ENCODE measurements around the gene FLT1. TPM values are rescaled to one million over a fixed set of nuclear protein-coding genes. Genes with fewer than 3 reads are reported as not detected.

Gene FLT1, protein sequence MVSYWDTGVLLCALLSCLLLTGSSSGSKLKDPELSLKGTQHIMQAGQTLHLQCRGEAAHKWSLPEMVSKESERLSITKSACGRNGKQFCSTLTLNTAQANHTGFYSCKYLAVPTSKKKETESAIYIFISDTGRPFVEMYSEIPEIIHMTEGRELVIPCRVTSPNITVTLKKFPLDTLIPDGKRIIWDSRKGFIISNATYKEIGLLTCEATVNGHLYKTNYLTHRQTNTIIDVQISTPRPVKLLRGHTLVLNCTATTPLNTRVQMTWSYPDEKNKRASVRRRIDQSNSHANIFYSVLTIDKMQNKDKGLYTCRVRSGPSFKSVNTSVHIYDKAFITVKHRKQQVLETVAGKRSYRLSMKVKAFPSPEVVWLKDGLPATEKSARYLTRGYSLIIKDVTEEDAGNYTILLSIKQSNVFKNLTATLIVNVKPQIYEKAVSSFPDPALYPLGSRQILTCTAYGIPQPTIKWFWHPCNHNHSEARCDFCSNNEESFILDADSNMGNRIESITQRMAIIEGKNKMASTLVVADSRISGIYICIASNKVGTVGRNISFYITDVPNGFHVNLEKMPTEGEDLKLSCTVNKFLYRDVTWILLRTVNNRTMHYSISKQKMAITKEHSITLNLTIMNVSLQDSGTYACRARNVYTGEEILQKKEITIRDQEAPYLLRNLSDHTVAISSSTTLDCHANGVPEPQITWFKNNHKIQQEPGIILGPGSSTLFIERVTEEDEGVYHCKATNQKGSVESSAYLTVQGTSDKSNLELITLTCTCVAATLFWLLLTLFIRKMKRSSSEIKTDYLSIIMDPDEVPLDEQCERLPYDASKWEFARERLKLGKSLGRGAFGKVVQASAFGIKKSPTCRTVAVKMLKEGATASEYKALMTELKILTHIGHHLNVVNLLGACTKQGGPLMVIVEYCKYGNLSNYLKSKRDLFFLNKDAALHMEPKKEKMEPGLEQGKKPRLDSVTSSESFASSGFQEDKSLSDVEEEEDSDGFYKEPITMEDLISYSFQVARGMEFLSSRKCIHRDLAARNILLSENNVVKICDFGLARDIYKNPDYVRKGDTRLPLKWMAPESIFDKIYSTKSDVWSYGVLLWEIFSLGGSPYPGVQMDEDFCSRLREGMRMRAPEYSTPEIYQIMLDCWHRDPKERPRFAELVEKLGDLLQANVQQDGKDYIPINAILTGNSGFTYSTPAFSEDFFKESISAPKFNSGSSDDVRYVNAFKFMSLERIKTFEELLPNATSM (N-terminal part only)
- total RNA-seq (37.5 TPM), polyA plus RNA-seq (20.3 TPM)

- H3K36me3 ChIP-seq (ENCODE audit: insufficient read depth) = no peaks in the 10 kb centered on the region
- WGBS = under 1% methylated on average over 84 of the region's 84 CpGs
- peak within 1 kb of the TSS; percentile 25 for H3K27ac ChIP-seq (ENCODE audit: low read depth)
- peaks cover 3% of the 10 kb centered on the region for H3K4me1 ChIP-seq (ENCODE audit: insufficient read depth)
- peak within 1 kb of the TSS; percentile 51 for H3K4me3 ChIP-seq (ENCODE audit: low read depth, low read length)
- DNase-seq (ENCODE audit: extremely low spot score) = no peak
Measured at GRCh38 chr13:28494778-28495537, at the start of gene FLT1. FLT1 (minus strand) TSS chr13:28495128; CDS start chr13:28494843, 285 bp downstream.

GRCh38 chr13:28544026-28544425 lies 49.1 kb upstream of the FLT1 start:
- no peak for DNase-seq (ENCODE audit: extremely low spot score)
- Histone ChIP-seq H3K36me3 (ENCODE audit: insufficient read depth) (no peaks in the 10 kb centered on the region), H3K27ac (ENCODE audit: low read depth) (no peak overlapping the region), H3K4me3 (ENCODE audit: low read depth, low read length) (no peak overlapping the region), H3K4me1 (ENCODE audit: insufficient read depth) (no peaks in the 10 kb centered on the region)
- 88% methylated on average over 1 of the region's 1 CpG for WGBS

GRCh38 chr13:28542804-28543203 lies 47.9 kb upstream of the FLT1 start:
- H3K27ac ChIP-seq (ENCODE audit: low read depth) = no peak overlapping the region
- WGBS = 92% methylated on average over 4 of the region's 4 CpGs
- H3K4me1 ChIP-seq (ENCODE audit: insufficient read depth) = no peaks in the 10 kb centered on the region
- H3K36me3 ChIP-seq (ENCODE audit: insufficient read depth) = no peaks in the 10 kb centered on the region
- H3K4me3 ChIP-seq (ENCODE audit: low read depth, low read length) = no peak overlapping the region
- DNase-seq (ENCODE audit: extremely low spot score) = no peak

DNA sequence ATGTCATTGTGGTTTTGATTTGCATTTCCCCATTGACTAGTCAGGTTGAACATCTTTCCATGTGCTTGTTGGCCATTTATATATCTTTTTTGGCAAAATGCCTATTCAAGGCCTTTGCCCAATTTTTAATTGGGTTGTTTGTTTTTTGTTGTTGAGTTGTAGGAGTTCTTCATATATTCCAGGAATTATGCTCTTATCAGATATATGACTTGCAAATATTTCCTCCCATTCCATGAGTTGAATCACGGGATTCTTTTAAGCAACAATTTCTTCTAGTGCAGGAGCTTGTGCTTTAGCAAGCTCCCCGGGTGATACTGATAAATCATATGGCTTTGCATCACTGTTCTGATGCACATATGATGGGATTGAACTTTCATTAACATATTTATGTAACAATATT lies 47.0 kb upstream of the FLT1 start:
- H3K4me1 ChIP-seq (ENCODE audit: insufficient read depth) = no peaks in the 10 kb centered on the region
- no peak for DNase-seq (ENCODE audit: extremely low spot score)
- H3K4me3 ChIP-seq (ENCODE audit: low read depth, low read length) = no peak overlapping the region
- no peaks in the 10 kb centered on the region for H3K36me3 ChIP-seq (ENCODE audit: insufficient read depth)
- no peak overlapping the region for H3K27ac ChIP-seq (ENCODE audit: low read depth)
- WGBS = 80% methylated on average over 2 of the region's 2 CpGs

- WGBS = 50% methylated on average over 6 of the region's 6 CpGs
- H3K4me1 ChIP-seq (ENCODE audit: insufficient read depth) = no peaks in the 10 kb centered on the region
- H3K4me3 ChIP-seq (ENCODE audit: low read depth, low read length) = no peak overlapping the region
- no peaks in the 10 kb centered on the region for H3K36me3 ChIP-seq (ENCODE audit: insufficient read depth)
- H3K27ac ChIP-seq (ENCODE audit: low read depth) = no peak overlapping the region
- no peak for DNase-seq (ENCODE audit: extremely low spot score)
Measured at GRCh38 chr13:28540612-28541011, 45.7 kb upstream of the FLT1 start.

DNA sequence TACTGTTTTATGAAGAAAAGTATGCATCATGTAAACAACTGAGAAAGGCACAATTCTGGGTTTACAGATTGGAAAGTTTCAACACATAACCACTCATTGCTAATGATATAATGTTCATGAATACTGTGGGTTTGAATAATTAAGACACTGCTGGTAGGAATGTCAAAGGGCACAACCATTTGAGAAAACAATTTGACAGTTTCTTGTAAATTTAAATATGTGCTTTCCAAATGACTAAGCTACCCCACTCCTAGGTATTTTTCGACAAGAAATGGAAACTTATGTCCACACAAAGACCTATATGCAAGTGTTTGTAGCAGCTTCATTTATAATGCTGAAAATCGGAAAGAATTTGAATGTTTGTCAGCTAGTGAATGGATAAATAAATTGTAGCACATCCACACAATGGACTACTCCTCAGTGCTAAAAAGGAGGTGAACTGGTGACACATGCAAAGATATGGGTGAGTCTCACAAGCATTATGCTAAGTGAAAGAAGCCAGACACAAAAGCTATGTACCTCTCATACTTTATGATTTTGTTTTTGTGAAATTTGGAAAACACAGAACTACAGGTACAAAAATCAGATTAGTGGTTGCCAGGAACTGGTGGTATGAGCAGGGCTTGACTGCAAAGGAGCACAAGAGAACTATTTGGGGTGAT lies 44.8 kb upstream of the FLT1 start:
- Histone ChIP-seq H3K36me3 (ENCODE audit: insufficient read depth) (no peaks in the 10 kb centered on the region), H3K27ac (ENCODE audit: low read depth) (no peak overlapping the region), H3K4me1 (ENCODE audit: insufficient read depth) (no peaks in the 10 kb centered on the region), H3K4me3 (ENCODE audit: low read depth, low read length) (no peak overlapping the region)
- DNase-seq (ENCODE audit: extremely low spot score) = no peak
- 88% methylated on average over 2 of the region's 2 CpGs for WGBS

DNA sequence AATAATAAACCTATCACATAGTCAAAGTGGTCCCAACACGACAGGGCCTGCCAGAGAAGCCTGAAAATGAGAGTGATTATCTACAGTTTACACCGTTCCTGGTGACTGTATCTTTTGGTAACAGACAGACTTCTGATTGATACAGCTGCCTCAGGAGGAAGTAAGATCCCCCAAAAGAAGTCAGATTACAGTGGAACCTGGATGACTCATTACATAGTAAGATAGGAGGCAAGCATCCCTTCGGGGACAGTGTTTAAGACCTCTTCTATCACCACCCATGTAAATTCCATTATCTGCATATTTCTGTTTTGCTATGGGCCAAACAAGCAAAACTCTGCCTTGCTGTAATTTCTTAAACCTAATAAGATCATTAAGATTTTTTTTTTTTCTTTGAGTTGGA lies 44.0 kb upstream of the FLT1 start:
- H3K27ac ChIP-seq (ENCODE audit: low read depth) = no peak overlapping the region
- no peak overlapping the region for H3K4me3 ChIP-seq (ENCODE audit: low read depth, low read length)
- H3K4me1 ChIP-seq (ENCODE audit: insufficient read depth) = no peaks in the 10 kb centered on the region
- no peaks in the 10 kb centered on the region for H3K36me3 ChIP-seq (ENCODE audit: insufficient read depth)
- WGBS = 73% methylated on average over 3 of the region's 3 CpGs
- DNase-seq (ENCODE audit: extremely low spot score) = no peak

DNA sequence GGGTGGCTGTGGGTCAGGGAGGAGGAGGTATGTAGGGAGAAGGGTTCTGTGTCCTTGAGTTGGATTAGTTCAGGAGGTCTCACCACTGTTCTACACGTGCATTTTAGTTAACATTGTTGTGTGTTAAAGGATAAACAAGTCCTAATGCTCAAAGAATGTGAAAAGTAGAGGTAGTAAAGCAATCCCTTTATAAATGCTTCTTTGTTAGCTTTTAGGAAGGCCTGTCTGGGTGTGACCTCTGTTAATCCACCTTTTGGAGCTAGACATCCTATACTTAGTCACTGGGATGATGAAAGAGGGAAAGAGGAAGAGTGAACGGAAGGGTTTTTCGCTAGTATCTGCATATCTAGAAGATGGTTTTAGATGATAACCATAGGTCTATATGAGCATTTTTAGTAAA lies 42.2 kb upstream of the FLT1 start:
- Histone ChIP-seq H3K4me3 (ENCODE audit: low read depth, low read length) (no peak overlapping the region), H3K4me1 (ENCODE audit: insufficient read depth) (no peaks in the 10 kb centered on the region), H3K36me3 (ENCODE audit: insufficient read depth) (no peaks in the 10 kb centered on the region), H3K27ac (ENCODE audit: low read depth) (no peak overlapping the region)
- no peak for DNase-seq (ENCODE audit: extremely low spot score)
- WGBS = 49% methylated on average over 3 of the region's 3 CpGs

DNA sequence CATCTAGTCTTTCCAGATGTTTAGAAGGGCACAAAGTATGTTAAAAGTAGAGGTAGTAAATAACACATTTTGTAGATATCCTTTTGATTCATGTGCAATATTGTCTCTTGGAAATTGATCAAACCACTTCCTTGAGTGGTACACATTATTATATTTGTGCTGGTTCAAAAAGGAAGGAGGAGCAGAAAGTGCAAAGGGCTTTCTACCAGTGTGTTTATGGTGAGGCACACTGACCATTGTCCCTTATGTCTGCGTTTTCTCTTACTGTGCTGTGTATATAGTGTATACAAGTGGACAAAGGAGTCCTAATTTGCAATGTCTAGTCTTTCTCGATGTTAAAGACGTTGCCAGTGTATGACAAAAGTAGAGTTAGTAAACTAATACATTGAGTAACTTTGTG lies 41.4 kb upstream of the FLT1 start:
- DNase-seq (ENCODE audit: extremely low spot score) = no peak
- WGBS = 88% methylated on average over 3 of the region's 3 CpGs
- no peak overlapping the region for H3K27ac ChIP-seq (ENCODE audit: low read depth)

GRCh38 chr13:28535734-28536133 lies 40.8 kb upstream of the FLT1 start:
- Histone ChIP-seq H3K27ac (ENCODE audit: low read depth) (no peak overlapping the region), H3K36me3 (ENCODE audit: insufficient read depth) (no peaks in the 10 kb centered on the region), H3K4me3 (ENCODE audit: low read depth, low read length) (no peak overlapping the region), H3K4me1 (ENCODE audit: insufficient read depth) (no peaks in the 10 kb centered on the region)
- DNase-seq (ENCODE audit: extremely low spot score) = no peak
- 78% methylated on average over 2 of the region's 2 CpGs for WGBS

More for the DNA sequence above, 41.4 kb upstream of the FLT1 start:
- no peak overlapping the region for H3K4me3 ChIP-seq (ENCODE audit: low read depth, low read length)
- H3K36me3 ChIP-seq (ENCODE audit: insufficient read depth) = no peaks in the 10 kb centered on the region
- H3K4me1 ChIP-seq (ENCODE audit: insufficient read depth) = no peaks in the 10 kb centered on the region

DNA sequence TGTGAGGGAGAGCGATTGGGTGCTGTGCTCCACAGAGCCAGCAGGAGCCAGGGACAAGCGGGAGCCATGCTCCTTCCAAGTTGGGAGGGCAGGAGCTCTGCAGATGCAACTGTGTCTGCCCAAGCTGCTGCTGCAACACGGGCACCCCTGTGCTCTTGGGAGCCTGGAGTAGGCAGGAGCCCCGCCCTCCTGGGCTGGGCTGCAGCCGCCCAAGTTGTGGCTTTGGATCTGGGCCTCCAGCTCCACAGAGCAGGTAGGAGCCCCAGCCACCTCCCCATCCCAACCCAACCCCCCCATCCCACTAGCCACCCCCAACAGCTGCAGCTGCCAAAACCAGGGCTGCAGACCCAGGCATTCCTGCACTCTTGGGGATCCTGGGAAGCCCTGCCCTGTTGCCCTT lies 39.9 kb upstream of the FLT1 start:
- Histone ChIP-seq H3K4me3 (ENCODE audit: low read depth, low read length) (no peak overlapping the region), H3K27ac (ENCODE audit: low read depth) (no peak overlapping the region), H3K4me1 (ENCODE audit: insufficient read depth) (no peaks in the 10 kb centered on the region), H3K36me3 (ENCODE audit: insufficient read depth) (no peaks in the 10 kb centered on the region)
- DNase-seq (ENCODE audit: extremely low spot score) = no peak
- WGBS = 95% methylated on average over 5 of the region's 5 CpGs

- H3K27ac ChIP-seq (ENCODE audit: low read depth) = no peak overlapping the region
- DNase-seq (ENCODE audit: extremely low spot score) = no peak
- H3K4me3 ChIP-seq (ENCODE audit: low read depth, low read length) = no peak overlapping the region
- WGBS = 71% methylated on average over 5 of the region's 5 CpGs
- H3K36me3 ChIP-seq (ENCODE audit: insufficient read depth) = no peaks in the 10 kb centered on the region
- no peaks in the 10 kb centered on the region for H3K4me1 ChIP-seq (ENCODE audit: insufficient read depth)
Measured at GRCh38 chr13:28534210-28534609, 39.3 kb upstream of the FLT1 start.
